HepG2 (cell line): ENCODE measurements around the gene PLCL2. TPM values are rescaled to one million over a fixed set of nuclear protein-coding genes. Genes with fewer than 3 reads are reported as not detected.

Source experiments
- ATAC-seq: fragments of 200-7000 bp; cut with Tn5 transposase; 3 replicates; pipeline ENCODE4 v1.9.1; 2020; ENCODE audit warnings: mild to moderate bottlenecking, moderate library complexity
- BruUV-seq: library from RNA; stranded (reverse); fragments of 400-500 nt; replicated peaks from 2 replicates; lab custom pipeline; 2021; lab: Mats Ljungman, UMichigan
- CTCF ChIA-PET: fragments of 300-600 bp; formaldehyde crosslinking; extraction: SDS; loops from one replicate; lab custom pipeline; 2021; ENCODE audit warnings: low total read pairs, inconsistent platforms, low intra/inter-chr PET ratio; lab: Yijun Ruan, JAX
- POLR2A ChIA-PET: fragments of 350-600 bp; sonication (Branson Sonifier 250); formaldehyde crosslinking; loops from one replicate; lab custom pipeline; 2020; ENCODE audit warnings: antibody characterized with exemption, inconsistent platforms; lab: Yijun Ruan, JAX
- DNase-seq: peaks from one replicate; pipeline ENCODE4 v3.0.0-alpha.2; 2015; ENCODE audit warnings: low spot score
- FAIRE-seq: peaks from 3 replicates; lab custom pipeline; 2011; peaks lifted over from hg19 to GRCh38; lab: Jason Lieb, UNC
- H2AFZ ChIP-seq: one replicate; pipeline ENCODE4 v1.6.1; 2011; ENCODE audit warnings: low read length, inconsistent platforms
- H3K27ac ChIP-seq: fragments of 300-600 bp; 3 replicates; pipeline ENCODE4 v1.8.0; 2011; ENCODE audit warnings: mixed run types, mild to moderate bottlenecking, mixed read lengths, low read length, inconsistent platforms; ENCODE audit not compliant: insufficient read depth; ENCODE audit errors: extremely low read length
- H3K27me3 ChIP-seq, 2 experiments: fragments of 200-600 bp in 1 of 2; 2 replicates in 1 of 2; 3 replicates in 1 of 2; pipeline versions ENCODE4 v1.6.0 to v1.8.0; 2011; ENCODE audit warnings: low read length in 2 of 2, mild to moderate bottlenecking in 2 of 2, moderate library complexity in 2 of 2, inconsistent platforms in 1 of 2; ENCODE audit not compliant: insufficient read depth in 2 of 2, control insufficient read depth in 1 of 2
- H3K36me3 ChIP-seq, 2 experiments: fragments of 200-600 bp in 1 of 2; replicated peaks in 1 of 2; 2 replicates in 1 of 2; 3 replicates in 1 of 2; pipeline versions ENCODE4 v1.5.1 to v1.8.0; 2011; ENCODE audit warnings: low read length in 2 of 2, inconsistent platforms in 1 of 2; ENCODE audit not compliant: insufficient read depth in 2 of 2, control insufficient read depth in 1 of 2
- H3K4me1 ChIP-seq: 2 replicates; pipeline ENCODE4 v1.5.1; 2012; ENCODE audit warnings: low read length, inconsistent platforms; ENCODE audit not compliant: insufficient read depth
- H3K4me2 ChIP-seq: 2 replicates; pipeline ENCODE4 v1.6.0; 2011; ENCODE audit warnings: low read depth, low read length, inconsistent platforms
- H3K4me3 ChIP-seq, 3 experiments: fragments of 200-600 bp in 1 of 3; sonication (generic), shearing (Covaris generic) in 1 of 3; replicated peaks in 1 of 3; 2 replicates each; pipeline ENCODE4 v1.5.1; 2011 to 2016; ENCODE audit warnings: low read length in 3 of 3, inconsistent platforms in 2 of 3, low read depth in 2 of 3, mild to moderate bottlenecking in 2 of 3, control low read depth in 1 of 3, mixed read lengths in 1 of 3; ENCODE audit not compliant: insufficient read depth in 1 of 3
- H3K79me2 ChIP-seq: one replicate; pipeline ENCODE4 v1.6.1; 2011; ENCODE audit warnings: low read length, inconsistent platforms; ENCODE audit not compliant: insufficient read depth
- H3K9ac ChIP-seq: 2 replicates; pipeline ENCODE4 v1.6.0; 2011; ENCODE audit warnings: mild to moderate bottlenecking, low read depth, low read length, inconsistent platforms; ENCODE audit not compliant: insufficient read depth
- H3K9me3 ChIP-seq: 2 replicates; pipeline ENCODE4 v1.5.1; 2012; ENCODE audit warnings: mild to moderate bottlenecking, low read length
- H4K20me1 ChIP-seq: 2 replicates; pipeline ENCODE4 v1.6.0; 2011; ENCODE audit warnings: inconsistent platforms, mild to moderate bottlenecking, low read length, moderate library complexity; ENCODE audit not compliant: insufficient read depth
- ADNP ChIP-seq: sonication (generic); formaldehyde crosslinking; IDR thresholded peaks from 2 replicates; pipeline ENCODE4 v1.4.0; 2020; ENCODE audit warnings: missing genetic modification reagents
- ARHGAP35 ChIP-seq: sonication (generic); formaldehyde crosslinking; IDR thresholded peaks from 2 replicates; pipeline ENCODE4 v1.9.0; 2022; ENCODE audit warnings: mild to moderate bottlenecking, inconsistent platforms, moderate library complexity, missing genetic modification reagents, borderline replicate concordance
- EP300 ChIP-seq, 3 experiments: sonication (generic) in 1 of 3; formaldehyde crosslinking in 1 of 3; IDR thresholded peaks; 2 replicates each; pipeline versions ENCODE4 v1.5.1 to v1.6.1; 2011 to 2020; ENCODE audit warnings: low read depth in 2 of 3, low read length in 2 of 3, borderline replicate concordance in 1 of 3, improper control_type of control experiment in 1 of 3, mild to moderate bottlenecking in 1 of 3, missing genetic modification reagents in 1 of 3, moderate library complexity in 1 of 3
- GPN1 ChIP-seq: sonication (generic); formaldehyde crosslinking; IDR thresholded peaks from 2 replicates; pipeline ENCODE4 v1.5.1; 2020; ENCODE audit warnings: missing genetic modification reagents, borderline replicate concordance
- LCORL ChIP-seq, 2 experiments: fragments of 450-650 bp in 1 of 2; sonication (generic) in 1 of 2; formaldehyde crosslinking in 1 of 2; IDR thresholded peaks; 2 replicates each; pipeline versions ENCODE4 v1.5.0 to v1.6.1; 2017 to 2020; ENCODE audit warnings: antibody characterized with exemption in 1 of 2, missing genetic modification reagents in 1 of 2
- MTA3 ChIP-seq: sonication (generic); formaldehyde crosslinking; IDR thresholded peaks from 2 replicates; pipeline ENCODE4 v1.4.0; 2020; ENCODE audit warnings: missing genetic modification reagents
- NR2C2 ChIP-seq: sonication (generic); formaldehyde crosslinking; IDR thresholded peaks from 2 replicates; pipeline ENCODE4 v1.4.0; 2020; ENCODE audit warnings: missing genetic modification reagents, mild to moderate bottlenecking, moderate library complexity, borderline replicate concordance
- RXRB ChIP-seq: IDR thresholded peaks from 2 replicates; pipeline ENCODE4 v1.6.1; 2016; ENCODE audit warnings: borderline replicate concordance, missing genetic modification reagents, missing compliant biosample characterization
- U2AF2 ChIP-seq: fragments of 200-400 bp; formaldehyde crosslinking; IDR thresholded peaks from 2 replicates; pipeline ENCODE4 v1.6.1; 2017; ENCODE audit warnings: low read depth, mild to moderate bottlenecking, low read length
- ZNF343 ChIP-seq: sonication (generic); formaldehyde crosslinking; IDR thresholded peaks from 2 replicates; pipeline ENCODE4 v1.4.0; 2020; ENCODE audit warnings: mild to moderate bottlenecking, missing genetic modification reagents
- ZNF468 ChIP-seq: sonication (generic); formaldehyde crosslinking; IDR thresholded peaks from 2 replicates; pipeline ENCODE4 v1.8.0; 2022; ENCODE audit warnings: mild to moderate bottlenecking, moderate library complexity, missing genetic modification reagents
- ZNF557 ChIP-seq: sonication (generic); formaldehyde crosslinking; IDR thresholded peaks from 2 replicates; pipeline ENCODE4 v1.4.0; 2020; ENCODE audit warnings: missing genetic modification reagents
- ZNF614 ChIP-seq: IDR thresholded peaks from 2 replicates; pipeline ENCODE4 v1.6.1; 2018; ENCODE audit warnings: missing biosample characterization, missing genetic modification reagents, inconsistent platforms, borderline replicate concordance
- ZNF704 ChIP-seq: sonication (generic); formaldehyde crosslinking; IDR thresholded peaks from 2 replicates; pipeline ENCODE4 v1.8.1; 2023; ENCODE audit warnings: mild to moderate bottlenecking, inconsistent platforms, moderate library complexity, missing genetic modification reagents, borderline replicate concordance
- WGBS: methylation state at CpG from one replicate; pipeline ENCODE4 v1.1.6; 2017; ENCODE audit warnings: low lambda C conversion rate; 5-methylcytosine and 5-hydroxymethylcytosine counted together
- in situ Hi-C: cut with HindIII; loops from 2 replicates; pipeline ENCODE4 v1.10.0; 2017; ENCODE audit warnings: low pct_unique_long_range_greater_than_20kb; ENCODE audit not compliant: extremely low pct_ligation_motif_present
- intact Hi-C: fragments of 100-400 bp; cut with micrococcal nuclease; formaldehyde crosslinking; loops from one replicate; pipeline ENCODE4 v1.10.0; 2022; ENCODE audit not compliant: unreplicated experiment
- polyA plus RNA-seq, 8 experiments: library from polyadenylated mRNA; depleted of rRNA in 3 of 8; stranded (reverse) in 7 of 8; unstranded in 1 of 8; fragments of >200 nt; fragmentation: Illumina TruSeq in 4 of 8; extraction: Trizol in 4 of 8; gene quantifications; 2 replicates each; pipeline versions ENCODE4 v1.2.1 to v1.2.3, GENCODE V29; 2011 to 2016; ENCODE audit warnings: low read depth in 4 of 8, missing spikeins in 1 of 8, mixed read lengths in 1 of 8; ENCODE audit not compliant: insufficient read depth in 1 of 8
- total RNA-seq, 5 experiments: library from RNA; depleted of rRNA; stranded (reverse); fragments of >200 nt; fragmentation: Illumina TruSeq; extraction: Trizol; gene quantifications; 2 replicates each; pipeline ENCODE4 v1.2.3, GENCODE V29; 2016; ENCODE audit warnings: low read depth in 1 of 5

PLCL2 gene
- total and polyA plus RNA-seq, 2 of the 13 experiments (the other 11 are each of a cell fraction or from before 2014, with no cell fraction given) = not detected

- ChIA-PET CTCF (no interaction called here), POLR2A (no interaction called here)
- DNase-seq (no peak), ATAC-seq (no peak), FAIRE-seq (no peak)
- BruUV-seq = no TSS peak
- H3K27me3 ChIP-seq = no peaks in the 10 kb centered on the region; a peak in 1 of 5 replicates
- no peak overlapping the region for H3K4me3 ChIP-seq
- H3K9me3 ChIP-seq = no peaks in the 10 kb centered on the region
- H3K4me2 ChIP-seq = no peak overlapping the region
- in situ Hi-C loops (no loop called here), intact Hi-C loops (no loop called here)
- no peaks in the 10 kb centered on the region for H4K20me1 ChIP-seq
- no peak overlapping the region for H3K27ac ChIP-seq
- TF ChIP-seq EP300 (IDR thresholded peaks at IDR 0.05; ENCODE audit: low read depth in 2 of 2, low read length in 2 of 2) (no peak), EP300 (CRISPR knock-in tag; IDR thresholded peaks at IDR 0.05; ENCODE audit: borderline replicate concordance) (no peak), U2AF2 (no peak), RXRB (no peak), ZNF704 (CRISPR knock-in tag) (no peak), ZNF343 (CRISPR knock-in tag) (no peak), GPN1 (no peak), ADNP (CRISPR knock-in tag) (no peak), ZNF614 (no peak), MTA3 (CRISPR knock-in tag) (no peak), NR2C2 (CRISPR knock-in tag) (no peak), ZNF468 (no peak), ARHGAP35 (CRISPR knock-in tag) (no peak), LCORL (IDR thresholded peaks at IDR 0.05) (no peak), LCORL (CRISPR knock-in tag; IDR thresholded peaks at IDR 0.05) (no peak), ZNF557 (CRISPR knock-in tag) (no peak)
- H3K4me1 ChIP-seq = no peaks in the 10 kb centered on the region
- H3K36me3 ChIP-seq = no peaks in the 10 kb centered on the region
- H3K9ac ChIP-seq = no peak overlapping the region
- H3K79me2 ChIP-seq = no peaks in the 10 kb centered on the region
- 23% methylated on average over 5 of the region's 5 CpGs for WGBS
- no peak overlapping the region for H2AFZ ChIP-seq
Observed at GRCh38 chr3:17059989-17060550, 175.3 kb downstream of the PLCL2 start.
